Caco-2 (cell line): ENCODE data around the gene KCNA3. TPM values are rescaled to one million over a fixed set of nuclear protein-coding genes. Genes with fewer than 3 reads are reported as not detected.

Experiments
- BruUV-seq: library from RNA; stranded (reverse); fragments of 400-500 nt; replicated peaks from 2 replicates; lab custom pipeline; 2021; lab: Mats Ljungman, UMichigan
- CTCF ChIA-PET: fragments of 300-600 bp; sonication (Branson Sonifier 250); formaldehyde crosslinking; loops from one replicate; lab custom pipeline; 2022; ENCODE audit warnings: antibody characterized with exemption; lab: Charles Lee
- POLR2A ChIA-PET: fragments of 300-600 bp; sonication (Branson Sonifier 250); formaldehyde crosslinking; loops from one replicate; lab custom pipeline; 2022; ENCODE audit warnings: antibody characterized with exemption; lab: Charles Lee
- DNase-seq, 2 experiments: peaks; one replicate each; pipeline versions ENCODE4 v3.0.0 to v3.0.0-alpha.2; 2020 to 2022
- H3K27me3 ChIP-seq: replicated peaks from 2 replicates; pipeline ENCODE4 v1.6.0; 2011; ENCODE audit warnings: low read length; ENCODE audit not compliant: control insufficient read depth, insufficient read depth
- H3K36me3 ChIP-seq: 2 replicates; pipeline ENCODE4 v1.5.1; 2011; ENCODE audit warnings: low read length; ENCODE audit not compliant: control insufficient read depth, insufficient read depth
- H3K4me1 ChIP-seq: fragments of 250-450 bp; sonication (Bioruptor Pico); 2 replicates; pipeline ENCODE4 v1.5.1; 2020; ENCODE audit warnings: mild to moderate bottlenecking
- H3K4me3 ChIP-seq: 2 replicates; pipeline ENCODE4 v1.5.1; 2011; ENCODE audit warnings: low read depth, mild to moderate bottlenecking, control low read depth, low read length
- H3K9me3 ChIP-seq: fragments of 250-450 bp; sonication (Bioruptor Pico); 2 replicates; pipeline ENCODE4 v1.5.1; 2020; ENCODE audit warnings: mild to moderate bottlenecking, moderate library complexity
- H3K27ac Mint-ChIP-seq: one replicate; pipeline ENCODE4 v1.8.0; 2022; ENCODE audit warnings: mixed read lengths; ENCODE audit not compliant: unreplicated experiment
- H3K27me3 Mint-ChIP-seq: one replicate; pipeline ENCODE4 v1.8.0; 2022; ENCODE audit warnings: mixed read lengths; ENCODE audit not compliant: insufficient read depth, unreplicated experiment
- H3K36me3 Mint-ChIP-seq: one replicate; pipeline ENCODE4 v1.8.0; 2022; ENCODE audit warnings: mild to moderate bottlenecking, mixed read lengths; ENCODE audit not compliant: insufficient read depth, unreplicated experiment
- H3K4me1 Mint-ChIP-seq: one replicate; pipeline ENCODE4 v1.8.0; 2022; ENCODE audit warnings: low read depth, mixed read lengths; ENCODE audit not compliant: unreplicated experiment
- H3K4me3 Mint-ChIP-seq: one replicate; pipeline ENCODE4 v1.8.0; 2022; ENCODE audit warnings: mild to moderate bottlenecking, moderate library complexity, mixed read lengths; ENCODE audit not compliant: unreplicated experiment
- H3K9me3 Mint-ChIP-seq: one replicate; pipeline ENCODE4 v1.8.0; 2022; ENCODE audit warnings: mixed read lengths; ENCODE audit not compliant: unreplicated experiment
- CTCF ChIP-seq, 2 experiments: fragments of 200-600 bp in 1 of 2; IDR thresholded peaks; 1 replicate in 1 of 2; 2 replicates in 1 of 2; pipeline versions ENCODE4 v1.5.1 to v1.8.0; 2011 to 2022; ENCODE audit warnings: antibody characterized with exemption in 1 of 2, control low read depth in 1 of 2, inconsistent platforms in 1 of 2, low read depth in 1 of 2, low read length in 1 of 2, mild to moderate bottlenecking in 1 of 2, moderate library complexity in 1 of 2; ENCODE audit not compliant: insufficient read depth in 1 of 2, severe bottlenecking in 1 of 2, unreplicated experiment in 1 of 2
- intact Hi-C: fragments of 100-400 bp; cut with micrococcal nuclease; formaldehyde crosslinking; loops from one replicate; pipeline ENCODE4 v1.10.0; 2022; ENCODE audit not compliant: unreplicated experiment
- total RNA-seq: library from RNA; stranded (reverse); gene quantifications from 2 replicates; pipeline ENCODE4 v1.2.3, GENCODE V29; 2022

KCNA3 gene
- total RNA-seq, 1 experiment from 2014 or later, result not detected

GRCh38 chr1:110676970-110677369, 2.2 kb upstream of the KCNA3 start:
- intact Hi-C loops, result no loop called here
- H3K36me3 ChIP-seq, result no peaks in the 10 kb centered on the region
- TF ChIP-seq CTCF (IDR thresholded peaks at IDR 0.05; ENCODE audit: insufficient read depth in 1 of 2, low read depth in 1 of 2, low read length in 1 of 2, severe bottlenecking in 1 of 2, unreplicated experiment in 1 of 2), result no peak
- ChIA-PET CTCF (no interaction called here), POLR2A (no interaction called here)
- Mint-ChIP-seq H3K4me3 (no peak overlapping the region), H3K27ac (no peak overlapping the region), H3K36me3 (no peaks in the 10 kb centered on the region), H3K9me3 (no peaks in the 10 kb centered on the region), H3K4me1 (no peaks in the 10 kb centered on the region), H3K27me3 (peaks cover 18% of the 10 kb centered on the region)
- no peaks in the 10 kb centered on the region for H3K9me3 ChIP-seq
- H3K27me3 ChIP-seq, result no peaks in the 10 kb centered on the region
- no peak for DNase-seq
- no peaks in the 10 kb centered on the region for H3K4me1 ChIP-seq
- no peak overlapping the region for H3K4me3 ChIP-seq
- BruUV-seq, result no TSS peak

DNA sequence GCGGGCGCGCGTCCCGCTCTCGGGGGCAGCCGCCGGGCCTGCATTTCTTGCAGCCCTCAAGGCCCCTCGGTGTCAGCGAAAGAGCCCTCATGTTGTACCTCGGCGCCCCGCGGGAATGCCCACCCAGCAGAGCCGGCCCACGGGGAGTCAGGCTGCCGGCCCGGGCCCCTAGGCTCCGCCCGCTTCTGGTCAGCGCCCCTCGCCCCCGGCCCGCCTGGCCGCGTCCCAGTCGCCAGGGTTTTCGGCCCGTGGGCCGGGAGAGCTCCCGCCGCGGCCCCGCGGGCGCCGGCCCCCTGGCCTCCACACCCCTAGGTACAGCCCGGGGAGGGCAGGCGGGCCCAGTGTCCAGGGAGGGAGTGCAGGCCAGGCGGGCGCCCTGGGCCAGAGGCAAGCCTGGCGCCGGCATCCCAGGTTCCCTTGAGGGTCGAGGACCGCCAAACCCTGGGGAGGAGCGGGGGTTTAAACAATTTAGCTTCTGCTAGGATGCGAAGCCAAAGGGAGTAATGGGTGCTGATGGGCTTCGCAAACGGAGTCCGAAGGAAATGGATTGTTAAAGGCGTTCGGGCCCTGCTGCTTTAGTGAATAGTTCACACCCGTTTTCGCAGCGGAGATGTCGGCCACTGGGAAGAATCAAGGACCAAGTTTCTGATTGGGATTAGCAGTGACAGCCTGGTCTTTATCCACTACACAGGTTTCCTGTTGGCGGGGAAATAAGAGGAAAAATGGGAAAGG, 486 bp upstream of the KCNA3 start:
- POLR2A ChIA-PET, result no interaction called here
- H3K27ac Mint-ChIP-seq, result no peak overlapping the region
- Histone ChIP-seq H3K27me3 (no peaks in the 10 kb centered on the region), H3K36me3 (no peaks in the 10 kb centered on the region), H3K9me3 (no peaks in the 10 kb centered on the region), H3K4me1 (no peaks in the 10 kb centered on the region), H3K4me3 (no peak overlapping the region)
- intact Hi-C loops, result no loop called here
- H3K4me3 Mint-ChIP-seq, result no peak overlapping the region
- peaks cover 9% of the 10 kb centered on the region for H3K27me3 Mint-ChIP-seq
- CTCF ChIA-PET, result no interaction called here
- no peak for DNase-seq
- no peak for TF ChIP-seq CTCF (IDR thresholded peaks at IDR 0.05; ENCODE audit: insufficient read depth in 1 of 2, low read depth in 1 of 2, low read length in 1 of 2, severe bottlenecking in 1 of 2, unreplicated experiment in 1 of 2)
- no peaks in the 10 kb centered on the region for H3K36me3 Mint-ChIP-seq
- H3K4me1 Mint-ChIP-seq, result no peaks in the 10 kb centered on the region
- no peaks in the 10 kb centered on the region for H3K9me3 Mint-ChIP-seq
- BruUV-seq, result no TSS peak

GRCh38 chr1:110673805-110674336, 869 bp downstream of the KCNA3 start:
- H3K27me3 ChIP-seq, result no peaks in the 10 kb centered on the region
- H3K9me3 ChIP-seq, result no peaks in the 10 kb centered on the region
- no peaks in the 10 kb centered on the region for H3K36me3 ChIP-seq
- no peak overlapping the region for H3K4me3 ChIP-seq
- ChIA-PET CTCF (no interaction called here), POLR2A (no interaction called here)
- Mint-ChIP-seq H3K4me3 (no peak overlapping the region), H3K36me3 (no peaks in the 10 kb centered on the region), H3K4me1 (no peaks in the 10 kb centered on the region), H3K27ac (no peak overlapping the region), H3K9me3 (no peaks in the 10 kb centered on the region), H3K27me3 (peaks cover 5% of the 10 kb centered on the region)
- no TSS peak for BruUV-seq
- intact Hi-C loops, result no loop called here
- no peaks in the 10 kb centered on the region for H3K4me1 ChIP-seq
- DNase-seq, result no peak
- no peak for TF ChIP-seq CTCF (IDR thresholded peaks at IDR 0.05; ENCODE audit: insufficient read depth in 1 of 2, low read depth in 1 of 2, low read length in 1 of 2, severe bottlenecking in 1 of 2, unreplicated experiment in 1 of 2)
